Fibroblast of skin of scalp (primary cell): ENCODE measurements around the gene LSM2.

Source experiments
- DNase-seq: peaks from one replicate; pipeline ENCODE4 v3.0.0-alpha.2; 2013

The LSM2 gene

GRCh38 chr6:31749301-31750036 is 57.3 kb downstream of the LSM2 start:
- no peak for DNase-seq
